Hypothalamus (tissue), 51 donors: ENCODE measurements around the gene COL25A1.

Experiments used
- DNase-seq, 51 donors: peaks; one replicate each; lab custom pipeline; 2025; lab: John Stamatoyannopoulos, UW

COL25A1 gene

GRCh38 chr4:108787106-108787505 lies 515.4 kb downstream of the COL25A1 start:
- no peak for DNase-seq

- no peak for DNase-seq
These were observed 516.1 kb downstream of the COL25A1 start for GRCh38 chr4:108786351-108786750.

GRCh38 chr4:108783665-108784463 lies 518.6 kb downstream of the COL25A1 start:
- no peak for DNase-seq

- DNase-seq: no peak
These were observed 522.5 kb downstream of the COL25A1 start for GRCh38 chr4:108779958-108780357.

GRCh38 chr4:108777388-108777787 lies 525.1 kb downstream of the COL25A1 start:
- DNase-seq: no peak

- no peak for DNase-seq
These were observed 526.5 kb downstream of the COL25A1 start for GRCh38 chr4:108775921-108776320.

GRCh38 chr4:108774809-108775530 lies 527.5 kb downstream of the COL25A1 start:
- peak in 34 of 51 donors; percentile 6 to 75 (median 46) for DNase-seq

- no peak for DNase-seq
These were observed 530.1 kb downstream of the COL25A1 start for GRCh38 chr4:108772402-108772801.

GRCh38 chr4:108766058-108766457 lies 536.4 kb downstream of the COL25A1 start:
- DNase-seq: no peak

- DNase-seq: no peak
These were observed 538.5 kb downstream of the COL25A1 start for GRCh38 chr4:108763986-108764385.

GRCh38 chr4:108763226-108763593 lies 539.2 kb downstream of the COL25A1 start:
- no peak for DNase-seq

GRCh38 chr4:108762559-108763225 lies 539.8 kb downstream of the COL25A1 start, which contains the start of gene ETNPPL:
Gene ETNPPL, minus strand, starts transcription at chr4:108763053. Its CDS starts 155 bp downstream, at chr4:108762898.
- peak in 42 of 51 donors; percentile 3 to 84 (median 50) for DNase-seq
